HepG2 (cell line): ENCODE data around the gene GNPAT. TPM values are rescaled to one million over a fixed set of nuclear protein-coding genes. Genes with fewer than 3 reads are reported as not detected.

Experiments used
- ARID4A ChIP-seq: sonication (generic); formaldehyde crosslinking; IDR thresholded peaks from 2 replicates; pipeline ENCODE4 v1.5.0; 2020; ENCODE audit warnings: mild to moderate bottlenecking, missing genetic modification reagents, borderline replicate concordance
- BHLHE40 ChIP-seq: IDR thresholded peaks from 2 replicates; pipeline ENCODE4 v1.6.1; 2011; ENCODE audit warnings: low read length, improper control_type of control experiment
- EP300 ChIP-seq, 3 experiments: sonication (generic) in 1 of 3; formaldehyde crosslinking in 1 of 3; IDR thresholded peaks; 2 replicates each; pipeline versions ENCODE4 v1.5.1 to v1.6.1; 2011 to 2020; ENCODE audit warnings: low read depth in 2 of 3, low read length in 2 of 3, borderline replicate concordance in 1 of 3, improper control_type of control experiment in 1 of 3, mild to moderate bottlenecking in 1 of 3, missing genetic modification reagents in 1 of 3, moderate library complexity in 1 of 3
- FUBP1 ChIP-seq: sonication (generic); formaldehyde crosslinking; IDR thresholded peaks from 2 replicates; pipeline ENCODE4 v1.5.1; 2020; ENCODE audit warnings: missing genetic modification reagents, mild to moderate bottlenecking, borderline replicate concordance
- KLF12 ChIP-seq: sonication (generic); formaldehyde crosslinking; IDR thresholded peaks from 2 replicates; pipeline ENCODE4 v1.4.0; 2020; ENCODE audit warnings: missing genetic modification reagents, borderline replicate concordance
- MTA1 ChIP-seq: sonication (generic); formaldehyde crosslinking; IDR thresholded peaks from 2 replicates; pipeline ENCODE4 v1.4.0; 2020; ENCODE audit warnings: missing genetic modification reagents, mild to moderate bottlenecking, borderline replicate concordance
- POLR2AphosphoS5 ChIP-seq: IDR thresholded peaks from 2 replicates; pipeline ENCODE4 v1.6.1; 2012; ENCODE audit warnings: low read depth, low read length
- RBFOX2 ChIP-seq: fragments of 200-400 bp; formaldehyde crosslinking; IDR thresholded peaks from 2 replicates; pipeline ENCODE4 v1.6.1; 2017; ENCODE audit warnings: low read depth, mild to moderate bottlenecking, low read length
- RFXAP ChIP-seq: sonication (generic); formaldehyde crosslinking; IDR thresholded peaks from 2 replicates; pipeline ENCODE4 v1.4.0; 2020; ENCODE audit warnings: missing genetic modification reagents, borderline replicate concordance
- THAP9 ChIP-seq: sonication (generic); formaldehyde crosslinking; IDR thresholded peaks from 2 replicates; pipeline ENCODE4; 2020; ENCODE audit warnings: missing genetic modification reagents, mild to moderate bottlenecking, borderline replicate concordance
- ZNF383 ChIP-seq: sonication (generic); formaldehyde crosslinking; IDR thresholded peaks from 2 replicates; pipeline ENCODE4 v1.4.0; 2020; ENCODE audit warnings: missing genetic modification reagents, mild to moderate bottlenecking, borderline replicate concordance
- polyA plus RNA-seq, 8 experiments: library from polyadenylated mRNA; depleted of rRNA in 3 of 8; stranded (reverse) in 7 of 8; unstranded in 1 of 8; fragments of >200 nt; fragmentation: Illumina TruSeq in 4 of 8; extraction: Trizol in 4 of 8; gene quantifications; 2 replicates each; pipeline versions ENCODE4 v1.2.1 to v1.2.3, GENCODE V29; 2011 to 2016; ENCODE audit warnings: low read depth in 4 of 8, missing spikeins in 1 of 8, mixed read lengths in 1 of 8; ENCODE audit not compliant: insufficient read depth in 1 of 8
- total RNA-seq, 5 experiments: library from RNA; depleted of rRNA; stranded (reverse); fragments of >200 nt; fragmentation: Illumina TruSeq; extraction: Trizol; gene quantifications; 2 replicates each; pipeline ENCODE4 v1.2.3, GENCODE V29; 2016; ENCODE audit warnings: low read depth in 1 of 5
- TF ChIP-seq, protein P1 (sequence below): sonication (generic); formaldehyde crosslinking; IDR thresholded peaks from 2 replicates; pipeline ENCODE4 v1.8.0; 2022; ENCODE audit warnings: mild to moderate bottlenecking, missing genetic modification reagents; ENCODE audit not compliant: insufficient replicate concordance
- TF ChIP-seq, protein P2 (sequence below): IDR thresholded peaks from 2 replicates; pipeline ENCODE4 v1.6.1; 2016; ENCODE audit warnings: missing genetic modification reagents, missing compliant biosample characterization

The GNPAT gene
- total and polyA plus RNA-seq, 2 of the 13 experiments (the other 11 are each of a cell fraction or from before 2014, with no cell fraction given): 58.3 to 114 TPM

DNA sequence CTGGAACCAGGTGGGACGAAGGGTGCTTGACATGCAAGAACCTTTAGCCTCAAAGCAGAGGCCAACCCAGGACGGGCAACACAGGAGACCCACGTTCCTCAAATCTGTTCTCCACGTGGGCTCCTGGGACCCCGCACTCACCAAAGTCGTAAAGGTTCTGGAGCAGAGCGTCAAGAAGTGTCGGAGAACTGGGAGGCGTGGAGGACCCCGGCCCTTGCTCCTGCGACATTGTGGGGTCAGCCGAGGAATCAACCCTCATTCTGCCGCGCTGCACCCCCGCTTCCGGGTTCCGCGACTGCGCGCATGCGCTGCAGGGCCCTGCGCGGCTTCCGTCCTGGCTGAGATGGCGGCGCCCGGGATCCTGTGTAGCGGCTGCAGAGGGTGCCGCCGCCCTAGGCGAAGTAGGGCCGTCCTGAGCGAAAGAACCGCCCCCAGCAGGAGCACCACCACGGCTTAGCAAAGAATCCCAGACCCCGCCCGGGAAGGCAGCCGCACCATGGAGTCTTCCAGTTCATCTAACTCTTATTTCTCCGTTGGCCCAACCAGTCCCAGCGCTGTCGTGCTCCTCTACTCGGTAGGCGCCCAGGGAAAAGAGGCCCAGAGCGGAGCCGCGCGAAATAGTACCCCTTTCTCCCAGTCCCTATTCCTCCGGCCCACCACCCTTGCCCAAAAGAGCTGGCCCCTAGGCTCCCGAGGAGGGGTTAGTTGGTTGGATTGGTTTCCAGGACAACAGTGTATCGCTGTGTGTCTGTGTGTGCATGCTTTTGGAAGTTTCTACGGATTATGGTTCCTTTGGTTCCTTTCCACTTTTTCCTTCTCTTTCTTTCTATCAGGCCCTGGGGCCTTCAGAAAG lies at the start of gene GNPAT (continued):
- TF ChIP-seq THAP9 (peak; percentile 87; the same call in 1 of the 2 replicates), RFXAP (CRISPR knock-in tag) (0 out of 2 replicates have a peak, but pooled peaks have one; percentile 10), POLR2AphosphoS5 (peak; percentile 79), KLF12 (CRISPR knock-in tag) (peak; percentile 23; the same call in 1 of the 2 replicates), FUBP1 (CRISPR knock-in tag) (no peak), MTA1 (peak; percentile 71; the same call in 1 of the 2 replicates), BHLHE40 (no peak), EP300 (IDR thresholded peaks at IDR 0.05; ENCODE audit: low read depth in 2 of 2, low read length in 2 of 2) (no peak), EP300 (CRISPR knock-in tag; IDR thresholded peaks at IDR 0.05; ENCODE audit: borderline replicate concordance) (peak; percentile 50; the same call in 1 of the 2 replicates), RBFOX2 (peak; percentile 99), ARID4A (peak; percentile 92), ZNF383 (CRISPR knock-in tag) (no peak)
- TF ChIP-seq, protein P1, sequence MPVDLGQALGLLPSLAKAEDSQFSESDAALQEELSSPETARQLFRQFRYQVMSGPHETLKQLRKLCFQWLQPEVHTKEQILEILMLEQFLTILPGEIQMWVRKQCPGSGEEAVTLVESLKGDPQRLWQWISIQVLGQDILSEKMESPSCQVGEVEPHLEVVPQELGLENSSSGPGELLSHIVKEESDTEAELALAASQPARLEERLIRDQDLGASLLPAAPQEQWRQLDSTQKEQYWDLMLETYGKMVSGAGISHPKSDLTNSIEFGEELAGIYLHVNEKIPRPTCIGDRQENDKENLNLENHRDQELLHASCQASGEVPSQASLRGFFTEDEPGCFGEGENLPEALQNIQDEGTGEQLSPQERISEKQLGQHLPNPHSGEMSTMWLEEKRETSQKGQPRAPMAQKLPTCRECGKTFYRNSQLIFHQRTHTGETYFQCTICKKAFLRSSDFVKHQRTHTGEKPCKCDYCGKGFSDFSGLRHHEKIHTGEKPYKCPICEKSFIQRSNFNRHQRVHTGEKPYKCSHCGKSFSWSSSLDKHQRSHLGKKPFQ (CRISPR knock-in tag): peak; percentile 79
- TF ChIP-seq, protein P2, sequence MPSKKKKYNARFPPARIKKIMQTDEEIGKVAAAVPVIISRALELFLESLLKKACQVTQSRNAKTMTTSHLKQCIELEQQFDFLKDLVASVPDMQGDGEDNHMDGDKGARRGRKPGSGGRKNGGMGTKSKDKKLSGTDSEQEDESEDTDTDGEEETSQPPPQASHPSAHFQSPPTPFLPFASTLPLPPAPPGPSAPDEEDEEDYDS (CRISPR knock-in tag): peak; percentile 67
